HCT116 (cell line): ENCODE data around the gene PA2G4. TPM values are rescaled to one million over a fixed set of nuclear protein-coding genes. Genes with fewer than 3 reads are reported as not detected.

Source experiments
- ATAC-seq: fragments of 200-7000 bp; cut with Tn5 transposase; 2 replicates; pipeline ENCODE4 v1.9.1; 2020; ENCODE audit warnings: mild to moderate bottlenecking, moderate library complexity
- BruUV-seq: library from RNA; stranded (reverse); fragments of 400-500 nt; replicated peaks from 2 replicates; lab custom pipeline; 2021; lab: Mats Ljungman, UMichigan
- CTCF ChIA-PET: fragments of 300-600 bp; sonication (Branson Sonifier 250); formaldehyde crosslinking; loops from one replicate; lab custom pipeline; 2021; ENCODE audit warnings: antibody characterized with exemption; lab: Charles Lee
- POLR2A ChIA-PET: fragments of 300-600, 350-600 bp; sonication (Branson Sonifier 250); formaldehyde crosslinking; loops from one replicate; lab custom pipeline; 2021; ENCODE audit warnings: antibody characterized with exemption; lab: Charles Lee
- RAD21 ChIA-PET, 2 experiments: fragments of 300-600 bp; sonication (Branson Sonifier 250); formaldehyde crosslinking; loops; one replicate each; lab custom pipeline; 2023; ENCODE audit warnings: low total read pairs in 2 of 2; ENCODE audit not compliant: uncharacterized antibody in 2 of 2, unreplicated experiment in 2 of 2, low non-redundant PET in 1 of 2; lab: Charles Lee
- DNase-seq: peaks from one replicate; pipeline ENCODE4 v3.0.0-alpha.2; 2010; ENCODE audit warnings: low read depth, low spot score
- H2AFZ ChIP-seq: fragments of 200-600 bp; shearing (Covaris generic), sonication (generic); 2 replicates; pipeline ENCODE4 v1.6.1; 2017; ENCODE audit warnings: low read depth, mixed run types, mixed read lengths, antibody characterized with exemption, low read length; ENCODE audit not compliant: poor library complexity, severe bottlenecking
- H3K27ac ChIP-seq: 2 replicates; pipeline ENCODE4 v1.5.1; 2012; ENCODE audit warnings: low read depth, low read length
- H3K27me3 ChIP-seq: fragments of 200-600 bp; sonication (generic); 2 replicates; pipeline ENCODE4 v1.6.1; 2016; ENCODE audit warnings: mixed run types, low read length, mixed read lengths; ENCODE audit not compliant: insufficient read depth
- H3K36me3 ChIP-seq, 2 experiments: fragments of 200-500 bp in 1 of 2; fragments of 200-600 bp in 1 of 2; sonication (Bioruptor generic) in 1 of 2; sonication (generic) in 1 of 2; 2 replicates each; pipeline versions ENCODE4 v1.5.1 to v1.6.1; 2014 to 2016; ENCODE audit warnings: low read length in 2 of 2, inconsistent platforms in 1 of 2, mixed read lengths in 1 of 2, mixed run types in 1 of 2; ENCODE audit not compliant: insufficient read depth in 2 of 2, control insufficient read depth in 1 of 2
- H3K4me1 ChIP-seq, 2 experiments: fragments of 200-600 bp in 1 of 2; sonication (generic) in 1 of 2; 2 replicates each; pipeline versions ENCODE4 v1.5.1 to v1.6.1; 2012 to 2017; ENCODE audit warnings: low read length in 2 of 2, inconsistent platforms in 1 of 2, mild to moderate bottlenecking in 1 of 2, mixed read lengths in 1 of 2, mixed run types in 1 of 2, moderate library complexity in 1 of 2; ENCODE audit not compliant: insufficient read depth in 2 of 2, control insufficient read depth in 1 of 2
- H3K4me2 ChIP-seq: fragments of 200-600 bp; sonication (generic); 2 replicates; pipeline ENCODE4 v1.6.1; 2017; ENCODE audit warnings: mixed run types, low read length, mixed read lengths
- H3K4me3 ChIP-seq, 2 experiments: fragments of 200-600 bp in 1 of 2; sonication (generic) in 1 of 2; replicated peaks in 1 of 2; 2 replicates each; pipeline ENCODE4 v1.5.1; 2011 to 2016; ENCODE audit warnings: low read length in 2 of 2, control low read depth in 1 of 2, low read depth in 1 of 2, mild to moderate bottlenecking in 1 of 2, mixed read lengths in 1 of 2, mixed run types in 1 of 2
- H3K79me2 ChIP-seq: fragments of 200-600 bp; sonication (generic); 2 replicates; pipeline ENCODE4 v1.6.1; 2017; ENCODE audit warnings: mild to moderate bottlenecking, mixed run types, low read length, moderate library complexity, mixed read lengths; ENCODE audit not compliant: insufficient read depth
- H3K9ac ChIP-seq: fragments of 200-600 bp; sonication (generic); 2 replicates; pipeline ENCODE4 v1.6.1; 2016; ENCODE audit warnings: low read length, mixed read lengths
- H3K9me2 ChIP-seq: fragments of 200-600 bp; sonication (generic), shearing (Covaris generic); 2 replicates; pipeline ENCODE4 v1.6.1; 2017; ENCODE audit warnings: mixed run types, mild to moderate bottlenecking, moderate library complexity; ENCODE audit not compliant: insufficient read depth
- H3K9me3 ChIP-seq, 2 experiments: fragments of 200-500 bp in 1 of 2; fragments of 200-600 bp in 1 of 2; sonication (Bioruptor generic) in 1 of 2; sonication (generic) in 1 of 2; 2 replicates each; pipeline ENCODE4 v1.6.1; 2014 to 2017; ENCODE audit warnings: low read length in 2 of 2, mixed read lengths in 2 of 2, inconsistent platforms in 1 of 2, low read depth in 1 of 2, mild to moderate bottlenecking in 1 of 2, mixed run types in 1 of 2, moderate library complexity in 1 of 2; ENCODE audit not compliant: control insufficient read depth in 1 of 2, insufficient read depth in 1 of 2
- H4K20me1 ChIP-seq: fragments of 200-600 bp; sonication (generic), shearing (Covaris generic); 2 replicates; pipeline ENCODE4 v1.6.1; 2017; ENCODE audit warnings: mixed run types, mild to moderate bottlenecking, moderate library complexity; ENCODE audit not compliant: insufficient read depth
- CTCF ChIP-seq, 3 experiments: fragments of 200-600 bp in 1 of 3; sonication (generic) in 1 of 3; IDR thresholded peaks in 2 of 3; conservative IDR thresholded peaks in 1 of 3; 2 replicates each; pipeline ENCODE4 v1.5.1; 2012 to 2017; ENCODE audit warnings: low read depth in 2 of 3, low read length in 2 of 3, antibody characterized with exemption in 1 of 3, borderline replicate concordance in 1 of 3, control low read depth in 1 of 3, mild to moderate bottlenecking in 1 of 3, mixed read lengths in 1 of 3, mixed run types in 1 of 3, moderate library complexity in 1 of 3; ENCODE audit not compliant: insufficient read depth in 1 of 3
- EGR1 ChIP-seq: IDR thresholded peaks from 2 replicates; pipeline ENCODE4 v1.6.1; 2012; ENCODE audit warnings: low read depth
- ELF1 ChIP-seq: IDR thresholded peaks from 2 replicates; pipeline ENCODE4 v1.6.1; 2012; ENCODE audit warnings: low read depth, borderline replicate concordance
- EZH2 ChIP-seq: fragments of 200-600 bp; sonication (generic); IDR thresholded peaks from 2 replicates; pipeline ENCODE4 v1.6.1; 2017; ENCODE audit warnings: antibody characterized with exemption, mixed run types
- FOSL1 ChIP-seq: IDR thresholded peaks from 2 replicates; pipeline ENCODE4 v1.6.1; 2012; ENCODE audit warnings: low read depth
- JUND ChIP-seq: IDR thresholded peaks from 2 replicates; pipeline ENCODE4 v1.6.1; 2012
- POLR2A ChIP-seq: IDR thresholded peaks from 2 replicates; pipeline ENCODE4 v1.7.0; 2011; ENCODE audit warnings: borderline replicate concordance; ENCODE audit not compliant: insufficient read depth, insufficient read length; ENCODE audit errors: extremely low read depth
- POLR2AphosphoS5 ChIP-seq: IDR thresholded peaks from 2 replicates; pipeline ENCODE4 v1.6.1; 2011; ENCODE audit warnings: mild to moderate bottlenecking, low read depth, low read length, moderate library complexity
- RAD21 ChIP-seq: IDR thresholded peaks from 2 replicates; pipeline ENCODE4 v1.6.1; 2012; ENCODE audit warnings: low read depth, mild to moderate bottlenecking
- ZBTB33 ChIP-seq: IDR thresholded peaks from 2 replicates; pipeline ENCODE4 v1.6.1; 2011; ENCODE audit warnings: mild to moderate bottlenecking, low read length, moderate library complexity; ENCODE audit not compliant: insufficient replicate concordance; ENCODE audit errors: extremely low read depth
- intact Hi-C: fragments of 100-400 bp; cut with micrococcal nuclease; formaldehyde crosslinking; loops from 2 replicates; pipeline ENCODE4 v1.10.0; 2022
- total RNA-seq: library from RNA; stranded (reverse); gene quantifications from one replicate; pipeline ENCODE4 v1.2.1, GENCODE V29; 2021; ENCODE audit not compliant: unreplicated experiment

The PA2G4 gene
- total RNA-seq, 1 experiment from 2014 or later: 302 TPM

GRCh38 chr12:56097738-56098137, 6.6 kb upstream of the PA2G4 start:
- intact Hi-C loops: no loop called here
- Histone ChIP-seq H3K9me2 (no peaks in the 10 kb centered on the region), H3K27ac (no peak overlapping the region), H3K9ac (no peak overlapping the region), H3K4me1 (no peaks in the 10 kb centered on the region), H4K20me1 (no peaks in the 10 kb centered on the region), H2AFZ (no peak overlapping the region), H3K36me3 (peaks cover 16 to 26% of the 10 kb centered on the region in 2 experiments; a peak in 3 of 4 replicates), H3K79me2 (no peaks in the 10 kb centered on the region), H3K27me3 (no peaks in the 10 kb centered on the region), H3K4me2 (no peak overlapping the region), H3K9me3 (no peaks in the 10 kb centered on the region), H3K4me3 (no peak overlapping the region)
- ChIA-PET CTCF (no interaction called here), POLR2A (no interaction called here), RAD21 (no interaction called here)
- no peak for DNase-seq
- no peak for ATAC-seq
- no peak for TF ChIP-seq FOSL1
- TF ChIP-seq ELF1: no peak
- no peak for TF ChIP-seq JUND
- TF ChIP-seq RAD21: no peak
- TF ChIP-seq POLR2A: no peak
- no peak for TF ChIP-seq POLR2AphosphoS5
- TF ChIP-seq ZBTB33: no peak
- no peak for TF ChIP-seq EZH2
- TF ChIP-seq EGR1: no peak
- BruUV-seq: no TSS peak

- TF ChIP-seq POLR2A: no peak
- no peak for TF ChIP-seq ELF1
- no peak for TF ChIP-seq CTCF (IDR thresholded peaks at IDR 0.05 in 2 of 3, conservative IDR thresholded peaks at IDR 0.05 in 1 of 3; ENCODE audit: borderline replicate concordance in 1 of 3, insufficient read depth in 1 of 3, low read depth in 2 of 3, low read length in 2 of 3)
- H2AFZ ChIP-seq: no peak overlapping the region
- H3K27me3 ChIP-seq: no peaks in the 10 kb centered on the region
- ChIA-PET RAD21 (no interaction called here), CTCF (no interaction called here), POLR2A (no interaction called here)
- no peak overlapping the region for H3K9ac ChIP-seq
- intact Hi-C loops: no loop called here
- no peak overlapping the region for H3K4me3 ChIP-seq
- no peaks in the 10 kb centered on the region for H3K79me2 ChIP-seq
- no peak overlapping the region for H3K27ac ChIP-seq
- no peak overlapping the region for H3K4me2 ChIP-seq
- no peaks in the 10 kb centered on the region for H3K9me2 ChIP-seq
- peaks cover 16 to 26% of the 10 kb centered on the region in 2 experiments; a peak in 3 of 4 replicates for H3K36me3 ChIP-seq
- no peak for ATAC-seq
- H3K4me1 ChIP-seq: peaks cover 4 to 7% of the 10 kb centered on the region in 2 experiments
- no peak for DNase-seq
- BruUV-seq: no TSS peak
- H4K20me1 ChIP-seq: no peaks in the 10 kb centered on the region
- H3K9me3 ChIP-seq: no peaks in the 10 kb centered on the region
Measured at GRCh38 chr12:56098592-56098991, 5.8 kb upstream of the PA2G4 start.
